ENCODE data around the gene PDE5A.

The PDE5A gene

GRCh38 chr4:119585771-119586170 lies 42.8 kb downstream of the PDE5A start:
- no peak for DNase-seq (ENCODE audit: low read depth)

GRCh38 chr4:119581190-119581873 lies 47.3 kb downstream of the PDE5A start:
- DNase-seq (ENCODE audit: low read depth) = no peak

GRCh38 chr4:119580293-119580692 lies 48.3 kb downstream of the PDE5A start:
- no peak for DNase-seq (ENCODE audit: low read depth)

GRCh38 chr4:119579823-119580222 lies 48.8 kb downstream of the PDE5A start:
- no peak for DNase-seq (ENCODE audit: low read depth)

GRCh38 chr4:119570401-119570800 lies 58.2 kb downstream of the PDE5A start:
- no peak for DNase-seq (ENCODE audit: low read depth)

- DNase-seq (ENCODE audit: low read depth) = no peak
Observed at GRCh38 chr4:119564106-119564505, 64.5 kb downstream of the PDE5A start.

GRCh38 chr4:119559044-119559647 lies 69.5 kb downstream of the PDE5A start:
- no peak for DNase-seq (ENCODE audit: low read depth)

GRCh38 chr4:119550857-119551532 lies 77.6 kb downstream of the PDE5A start:
- DNase-seq (ENCODE audit: low read depth) = no peak

- no peak for DNase-seq (ENCODE audit: low read depth)
Observed at GRCh38 chr4:119549639-119550038, 79.0 kb downstream of the PDE5A start.

- no peak for DNase-seq (ENCODE audit: low read depth)
Observed at GRCh38 chr4:119543779-119544178, 84.8 kb downstream of the PDE5A start.

- DNase-seq (ENCODE audit: low read depth) = no peak
Observed at GRCh38 chr4:119543187-119543586, 85.4 kb downstream of the PDE5A start.

- DNase-seq (ENCODE audit: low read depth) = no peak
Observed at GRCh38 chr4:119540249-119540648, 88.4 kb downstream of the PDE5A start.

GRCh38 chr4:119537586-119537985 lies 91.0 kb downstream of the PDE5A start:
- DNase-seq (ENCODE audit: low read depth) = no peak

GRCh38 chr4:119536572-119537528 lies 91.8 kb downstream of the PDE5A start:
- no peak for DNase-seq (ENCODE audit: low read depth)

GRCh38 chr4:119532319-119532718 lies 96.3 kb downstream of the PDE5A start:
- DNase-seq (ENCODE audit: low read depth) = no peak

GRCh38 chr4:119529788-119530187 lies 98.8 kb downstream of the PDE5A start:
- DNase-seq (ENCODE audit: low read depth) = no peak

GRCh38 chr4:119526786-119527550 lies 101.6 kb downstream of the PDE5A start:
- no peak for DNase-seq (ENCODE audit: low read depth)

GRCh38 chr4:119525771-119526712 lies 102.6 kb downstream of the PDE5A start:
- no peak for DNase-seq (ENCODE audit: low read depth)

- DNase-seq (ENCODE audit: low read depth) = no peak
Observed at GRCh38 chr4:119525005-119525749, 103.4 kb downstream of the PDE5A start.

GRCh38 chr4:119523399-119523798 lies 105.2 kb downstream of the PDE5A start:
- no peak for DNase-seq (ENCODE audit: low read depth)

Data from stimulated activated CD4-positive, alpha-beta T cell treated with anti-CD3 and anti-CD28 coated beads, Interleukin-2, amount 100 ng/mL, for 4 hours (primary cell).